Activated T-cell treated with anti-CD3 and anti-CD28 coated beads, Interleukin-2, amount 50 U/mL, for 48 hours (primary cell): Measurements from ENCODE around the gene PBX1.

Source experiments
- DNase-seq, 2 experiments: peaks; one replicate each; pipeline ENCODE4 v3.0.0-alpha.2; 2020

The PBX1 gene

DNA sequence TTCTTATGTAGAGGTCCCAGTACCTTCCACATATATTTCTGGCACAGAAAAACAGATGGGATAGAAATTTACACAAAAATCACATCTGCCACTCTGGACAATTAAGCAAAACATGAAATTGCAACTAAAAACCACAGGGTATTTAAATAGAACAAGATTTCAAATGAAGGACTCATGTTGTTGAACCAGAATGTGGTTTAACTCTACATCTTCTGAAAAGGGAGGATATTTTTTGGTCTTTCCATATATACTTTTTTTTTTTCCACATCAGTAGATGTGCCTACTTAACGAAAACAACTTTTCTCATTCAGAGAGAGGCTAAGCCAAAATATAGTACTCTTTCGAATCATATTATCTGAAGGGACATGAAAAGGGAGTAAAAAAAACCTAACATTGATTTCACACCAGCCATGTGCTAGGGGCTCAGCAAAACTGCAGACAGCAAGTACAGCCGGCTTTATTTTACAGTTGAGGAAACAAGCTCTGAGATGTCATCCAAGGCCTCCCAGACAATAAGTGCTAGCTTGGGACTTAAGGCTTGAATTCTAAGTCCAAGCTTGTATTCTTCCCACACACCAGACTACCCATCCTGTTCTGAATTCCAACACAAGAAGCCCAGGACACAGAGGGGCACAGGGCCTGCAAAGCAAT is 208.9 kb downstream of the PBX1 start:
- DNase-seq = no peak

- no peak for DNase-seq
Observed at GRCh38 chr1:164768619-164769018, 209.6 kb downstream of the PBX1 start.

DNA sequence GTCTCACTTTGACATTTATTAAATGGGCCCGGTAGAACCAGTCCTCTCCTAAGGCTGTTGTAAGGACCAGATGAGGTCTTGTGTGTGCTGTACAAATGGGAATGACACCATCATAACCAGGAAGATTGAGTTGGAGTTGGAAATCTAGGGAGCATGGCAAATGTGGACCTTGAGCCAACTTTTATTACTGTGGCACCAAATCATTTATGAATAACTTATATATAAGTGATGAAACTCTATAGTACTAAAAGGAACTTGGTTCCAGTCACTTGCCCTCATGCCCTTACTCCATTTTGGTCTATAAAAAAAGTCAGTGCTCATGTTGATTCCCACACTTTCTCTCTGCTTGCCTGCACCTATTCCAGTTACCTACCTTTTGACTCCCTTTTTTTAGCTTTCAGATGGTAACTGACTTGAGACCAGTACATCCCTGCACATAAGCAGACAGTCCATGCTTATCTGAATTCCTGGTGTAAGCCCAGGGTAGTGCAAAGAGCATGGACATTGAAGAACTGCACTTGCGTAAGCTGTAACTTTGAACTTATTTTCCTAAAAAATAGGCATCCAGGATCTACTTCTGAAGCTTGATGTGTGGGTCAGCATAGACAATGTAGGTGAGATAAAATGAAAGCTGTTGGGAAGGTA is 210.6 kb downstream of the PBX1 start:
- DNase-seq = no peak

GRCh38 chr1:164770131-164770529 is 211.1 kb downstream of the PBX1 start:
- no peak for DNase-seq

GRCh38 chr1:164771041-164771618 is 212.1 kb downstream of the PBX1 start:
- no peak for DNase-seq

DNA sequence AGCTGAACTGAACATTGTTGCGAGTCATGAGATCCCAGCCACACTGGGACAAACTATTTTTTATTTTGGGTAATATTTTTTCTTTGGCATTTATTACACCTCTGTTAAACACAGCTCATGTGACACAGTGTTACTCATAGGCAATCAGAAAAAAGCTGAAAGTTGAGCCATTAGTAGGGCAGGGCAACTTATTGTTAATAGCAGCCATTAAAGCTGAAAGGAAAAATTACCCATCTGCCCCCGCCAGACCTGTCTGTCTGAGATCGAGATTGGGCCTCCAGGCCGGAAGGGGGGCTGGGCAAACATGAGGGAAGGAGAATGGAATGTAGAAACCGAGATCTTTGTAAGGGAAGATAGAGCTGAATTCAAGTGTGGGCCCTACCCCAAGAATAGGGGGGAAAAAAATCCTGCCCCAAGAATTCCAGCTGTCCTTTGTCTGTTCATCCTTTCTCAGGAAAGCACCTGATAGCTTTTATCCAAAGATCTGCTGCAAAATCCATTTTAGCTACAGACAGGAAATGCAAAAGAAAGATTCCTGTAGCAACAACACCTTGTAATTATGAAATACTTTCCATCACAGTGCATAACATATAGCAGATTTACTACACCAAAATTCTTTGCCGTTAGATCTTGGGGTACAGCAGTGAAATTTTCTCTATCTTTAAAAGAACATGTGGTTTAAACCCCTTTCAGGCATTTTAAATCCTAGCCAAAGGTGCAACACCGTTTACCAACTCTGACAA is 212.8 kb downstream of the PBX1 start:
- no peak for DNase-seq

DNA sequence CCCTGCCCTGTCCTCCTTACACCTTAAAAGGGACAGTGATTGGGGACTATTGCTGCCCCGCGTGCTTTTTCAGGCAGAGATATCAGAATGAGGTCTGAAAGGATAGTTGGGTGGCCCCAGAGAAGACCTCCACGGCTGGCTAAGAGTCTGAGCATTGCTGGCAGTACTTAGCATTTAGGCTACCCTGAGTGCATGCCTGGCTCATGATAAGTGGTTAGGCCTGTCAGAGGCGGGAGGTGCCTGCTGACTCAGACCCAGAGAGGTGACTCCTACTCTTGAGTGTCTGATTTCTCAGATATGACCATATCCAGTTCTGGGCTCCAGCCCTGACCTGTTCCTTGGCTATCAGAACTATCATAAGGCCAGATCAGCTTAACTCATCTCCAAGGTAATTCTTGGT is 213.7 kb downstream of the PBX1 start:
- DNase-seq = peak; percentile 25 to 38

GRCh38 chr1:164773102-164773501 is 214.1 kb downstream of the PBX1 start:
- DNase-seq = no peak

DNA sequence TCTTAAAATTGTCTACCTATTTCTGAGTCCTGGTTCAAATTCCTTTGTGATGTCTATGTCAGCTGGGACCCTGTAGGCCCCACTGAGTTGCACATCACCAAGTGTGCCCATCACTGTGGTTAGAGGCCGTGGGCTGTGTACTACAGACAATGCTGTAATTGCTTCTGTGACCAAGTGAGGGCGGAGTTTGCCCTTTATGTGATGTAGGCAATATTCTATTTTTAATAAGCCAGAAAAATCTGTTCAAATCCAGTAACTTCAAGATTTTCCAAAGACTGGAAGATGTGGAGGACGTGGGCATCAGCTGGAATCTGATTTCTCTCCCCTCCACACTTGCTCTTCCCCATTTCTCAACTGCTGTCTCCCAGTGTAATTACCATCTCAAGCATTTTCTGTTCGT is 215.4 kb downstream of the PBX1 start:
- no peak for DNase-seq

DNA sequence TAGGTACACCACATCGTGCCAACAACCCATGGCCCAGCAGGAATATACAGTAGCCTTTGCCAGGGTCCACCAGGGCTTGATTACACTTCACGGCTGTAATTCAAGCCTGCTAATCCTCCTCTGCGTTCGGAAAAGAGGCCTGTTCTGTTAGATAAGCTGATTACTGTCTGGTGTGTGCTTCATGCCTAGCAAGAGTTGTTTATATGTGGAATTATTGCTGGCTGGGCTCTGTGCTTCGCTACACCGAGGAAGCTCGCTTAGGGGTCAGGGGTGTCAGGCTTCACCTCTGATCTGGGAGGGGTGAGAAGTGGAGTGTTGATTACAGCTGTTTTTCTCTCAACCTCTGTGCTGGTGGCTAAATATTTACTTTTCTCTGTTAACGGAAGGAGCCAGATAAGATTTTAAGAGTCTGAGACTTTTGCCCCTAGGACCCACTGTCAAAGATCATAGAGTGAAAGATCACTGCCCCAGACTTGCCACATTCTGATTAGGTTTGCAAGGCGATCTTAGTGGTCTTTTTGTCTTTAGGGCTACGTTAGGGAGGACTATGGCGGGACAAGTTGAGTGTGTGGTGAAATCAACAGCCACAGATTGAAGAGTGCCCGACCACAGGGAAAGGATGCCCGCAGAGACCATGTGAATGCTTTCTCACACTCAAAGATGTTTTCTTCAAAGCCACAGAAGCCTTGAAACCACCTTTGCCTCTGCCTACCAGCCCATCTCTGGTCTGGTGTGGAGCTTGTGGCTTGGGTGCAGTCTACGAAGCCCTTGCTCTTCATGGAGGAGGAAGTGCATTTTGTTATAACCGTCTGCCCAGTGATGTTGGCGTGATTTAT is 216.1 kb downstream of the PBX1 start:
- DNase-seq = no peak

DNA sequence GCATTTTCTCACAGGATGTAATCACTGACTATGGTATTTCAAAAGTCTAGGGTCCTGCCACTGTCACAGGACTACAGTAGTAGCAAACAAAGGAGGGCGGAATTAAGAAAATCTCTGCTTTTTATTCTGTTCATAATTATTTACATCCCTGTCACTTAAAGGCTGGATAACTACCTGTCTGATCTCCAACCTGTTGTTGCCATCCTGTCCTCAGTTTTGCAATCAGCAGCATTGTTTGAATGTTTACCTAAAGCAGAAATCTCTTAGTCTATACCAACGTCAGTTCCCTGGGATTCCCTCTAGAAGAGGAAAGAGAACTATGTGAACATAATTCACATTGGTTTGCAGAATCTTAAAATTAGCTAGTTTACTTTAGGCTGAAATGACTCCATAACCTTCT is 218.5 kb downstream of the PBX1 start:
- no peak for DNase-seq

DNA sequence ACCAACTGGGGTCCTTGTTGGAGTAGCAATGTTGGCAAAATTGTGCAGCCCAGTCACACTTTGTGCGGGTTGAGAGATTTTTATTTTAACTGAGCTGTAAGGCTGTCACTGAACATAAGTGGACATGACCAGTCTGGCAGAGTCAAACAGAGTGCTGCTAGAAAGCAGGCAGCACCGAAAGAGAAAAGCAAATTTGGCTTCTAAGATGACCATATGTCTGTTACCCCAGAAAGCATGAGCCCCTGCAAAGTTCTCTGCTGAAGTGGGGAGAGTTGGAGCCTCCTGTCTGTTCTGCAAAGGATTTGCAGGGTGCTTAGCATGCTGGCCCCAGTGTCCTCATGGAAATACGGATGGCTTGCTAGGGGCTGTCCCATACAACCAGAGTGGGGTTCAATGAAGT is 220.4 kb downstream of the PBX1 start:
- no peak for DNase-seq

DNA sequence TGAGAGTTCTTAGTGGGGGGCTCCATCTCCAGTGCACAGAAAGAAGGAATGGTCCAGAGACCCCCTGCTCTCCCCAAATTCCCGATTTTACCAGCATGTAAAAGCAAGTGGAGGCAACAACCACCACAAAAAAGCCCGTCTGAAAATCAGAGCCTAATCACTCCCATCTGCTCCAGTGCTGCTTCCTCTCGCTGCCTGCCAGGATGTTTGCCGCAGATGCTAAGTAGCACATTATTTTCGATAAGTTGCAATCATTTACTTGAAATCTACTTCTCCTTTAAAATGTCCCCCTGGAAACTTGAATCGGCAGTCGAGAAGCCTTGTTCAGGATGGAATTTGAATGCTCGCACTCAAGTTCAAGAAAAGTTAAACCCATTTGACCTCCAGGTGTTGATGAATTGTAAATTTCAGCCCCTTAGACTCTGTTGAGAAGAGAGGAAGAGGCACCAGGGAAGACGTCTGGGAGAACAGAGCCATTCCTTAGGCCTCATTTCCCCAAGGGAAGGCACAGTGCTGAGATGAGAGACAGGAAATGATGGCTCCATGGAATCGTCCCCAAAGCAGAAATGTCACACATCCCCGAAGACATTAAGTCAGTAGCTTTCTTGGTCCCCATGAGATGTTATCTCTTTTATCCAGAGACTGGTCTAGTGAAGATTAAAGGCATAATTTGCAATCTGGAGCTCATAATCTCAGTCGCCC is 221.3 kb downstream of the PBX1 start:
- DNase-seq = no peak

DNA sequence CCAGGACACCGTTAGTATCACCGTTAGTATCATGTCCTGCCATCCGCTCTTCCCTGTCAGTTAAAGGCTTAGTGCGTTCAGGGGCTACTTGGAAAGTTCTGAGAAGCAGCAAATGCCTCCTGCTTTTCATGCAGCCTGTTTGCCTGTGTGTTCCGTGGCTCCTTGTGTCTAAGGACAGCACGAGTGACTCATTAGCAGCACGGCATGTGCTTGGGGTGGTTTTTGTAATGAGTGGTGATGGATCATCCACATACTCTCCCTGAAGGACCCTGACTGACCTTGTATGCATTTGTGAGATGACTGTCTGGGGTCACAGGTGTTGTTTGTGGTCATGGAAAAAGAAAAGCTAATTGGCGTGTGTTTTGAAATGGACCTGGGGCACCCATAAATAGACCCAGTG is 221.9 kb downstream of the PBX1 start:
- no peak for DNase-seq

GRCh38 chr1:164781972-164782371 is 223.0 kb downstream of the PBX1 start:
- no peak for DNase-seq

DNA sequence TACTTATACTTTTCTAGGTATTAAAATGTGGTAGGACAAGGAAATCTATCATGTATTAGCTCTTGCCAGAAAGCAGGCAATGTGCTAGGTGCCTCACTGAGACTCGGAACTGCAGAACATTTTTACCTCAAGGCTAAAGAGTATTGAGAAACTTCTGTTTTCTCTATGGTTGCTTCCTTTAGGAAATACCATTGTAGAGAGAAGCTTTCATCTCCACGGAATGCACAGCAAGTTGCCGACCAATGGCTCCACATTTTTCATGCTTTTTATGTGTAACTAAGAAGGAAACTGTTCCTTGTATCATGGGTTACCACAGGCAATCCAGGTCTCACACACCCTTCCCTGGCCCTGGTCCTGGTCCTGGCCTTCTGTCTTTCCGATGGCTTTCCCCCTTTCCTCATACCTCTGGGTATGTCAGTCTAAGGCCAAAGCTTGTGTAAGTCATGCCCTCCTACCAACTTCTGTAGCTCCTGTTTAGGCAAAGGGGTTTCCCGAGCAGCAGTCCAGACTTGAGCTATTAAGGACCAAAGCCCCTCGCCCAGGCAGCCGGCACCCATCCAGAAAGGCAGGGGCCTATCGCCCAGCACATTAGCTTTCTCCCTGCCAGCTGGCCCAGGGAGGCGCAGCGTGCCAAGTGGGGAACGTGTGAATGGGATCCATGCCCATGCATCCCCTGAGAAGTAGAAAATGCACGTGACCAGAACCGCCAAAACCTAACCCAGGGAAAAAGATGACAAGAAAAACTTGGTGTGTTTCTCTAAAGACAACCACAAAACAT is 225.0 kb downstream of the PBX1 start:
- no peak for DNase-seq

DNA sequence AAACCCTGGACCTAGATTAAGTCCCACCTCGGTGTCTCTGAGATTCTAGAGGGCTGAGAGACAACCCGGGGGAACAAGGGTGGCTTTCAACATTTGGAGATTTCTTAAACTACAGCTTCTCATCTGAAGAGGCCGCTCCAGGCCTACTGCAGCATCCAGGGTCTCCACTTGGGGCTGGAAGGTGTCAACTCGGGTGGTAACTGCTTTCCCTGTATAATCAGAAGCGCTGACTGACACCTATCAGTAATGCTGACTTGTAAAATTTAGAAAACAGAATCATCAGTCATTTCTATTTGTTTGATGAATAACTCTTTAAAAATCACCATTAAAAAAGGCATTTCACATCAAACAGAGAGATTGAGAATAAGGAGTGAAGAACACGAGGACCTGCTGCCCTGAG is 226.0 kb downstream of the PBX1 start:
- no peak for DNase-seq

- no peak for DNase-seq
Observed at GRCh38 chr1:164785841-164786534, 227.0 kb downstream of the PBX1 start.

DNA sequence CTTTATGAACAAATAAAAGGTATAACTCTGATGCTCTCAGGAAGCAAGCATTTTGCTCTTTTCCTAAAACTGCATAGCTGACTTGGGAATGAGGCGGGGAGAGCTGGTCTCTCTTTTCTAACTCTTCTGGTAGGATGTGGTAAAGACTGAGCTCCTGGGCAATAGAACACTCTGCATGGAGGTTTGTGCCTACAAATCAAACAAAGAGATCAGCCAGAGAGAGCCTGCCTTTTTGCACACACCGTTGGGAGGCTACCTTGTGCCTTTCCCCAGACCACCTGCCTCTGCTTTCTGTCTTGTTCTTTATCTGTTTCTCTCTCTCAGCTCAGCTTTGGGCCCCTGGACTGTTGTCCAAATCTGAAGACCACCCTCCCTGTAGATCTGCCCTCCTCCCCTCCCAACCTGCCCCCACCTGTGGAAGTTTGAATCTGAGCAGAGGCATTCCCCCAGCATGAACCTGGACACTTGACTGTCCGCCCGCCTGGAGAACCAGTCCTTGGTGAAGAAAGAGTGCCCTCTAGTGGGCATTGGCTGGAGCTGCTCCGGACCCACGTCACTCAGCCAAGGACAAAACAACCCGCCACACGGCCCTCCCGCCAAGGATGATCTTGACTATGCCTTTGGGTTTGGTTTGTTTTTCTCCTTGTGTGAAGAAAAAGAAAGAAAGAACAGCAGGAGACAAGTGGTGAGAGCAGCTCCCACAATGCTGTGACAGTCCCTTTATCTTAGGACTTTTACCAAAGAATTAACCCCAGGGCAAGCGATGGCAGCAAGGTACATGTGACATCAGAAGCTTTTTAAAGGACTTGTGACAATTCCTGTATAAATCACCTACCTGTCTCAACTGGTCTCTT is 228.2 kb downstream of the PBX1 start:
- peak; percentile 69 to 76 for DNase-seq

- DNase-seq = no peak
Observed at GRCh38 chr1:164787834-164788231, 228.8 kb downstream of the PBX1 start.
